A673 (cell line): ENCODE data around the gene ETFA. TPM values are rescaled to one million over a fixed set of nuclear protein-coding genes. Genes with fewer than 3 reads are reported as not detected.
"Not testable (repeated sequence)": the region's sequence is repeated elsewhere in the genome, so short reads cannot be mapped to it uniquely, and the experiment has no call there.

Experiments used
- BruUV-seq: library from RNA; stranded (reverse); fragments of 400-500 nt; replicated peaks from 2 replicates; lab custom pipeline; 2021; lab: Mats Ljungman, UMichigan
- CTCF ChIA-PET: fragments of 300-600 bp; sonication (Branson Sonifier 250); formaldehyde crosslinking; loops from one replicate; lab custom pipeline; 2022; ENCODE audit warnings: antibody characterized with exemption; lab: Charles Lee
- POLR2A ChIA-PET: fragments of 300-600 bp; sonication (Branson Sonifier 250); formaldehyde crosslinking; loops from one replicate; lab custom pipeline; 2022; ENCODE audit warnings: antibody characterized with exemption; ENCODE audit not compliant: low non-redundant PET; lab: Charles Lee
- DNase-seq: peaks from one replicate; pipeline ENCODE4 v3.0.0-alpha.2; 2015; ENCODE audit warnings: low spot score
- H3K27ac ChIP-seq: fragments of 200-600 bp; sonication (generic); 2 replicates; pipeline ENCODE4 v1.5.1; 2016; ENCODE audit warnings: mixed run types, low read depth, mild to moderate bottlenecking, mixed read lengths, antibody characterized with exemption, low read length; ENCODE audit not compliant: poor library complexity, severe bottlenecking
- H3K27me3 ChIP-seq: fragments of 200-600 bp; sonication (generic); replicated peaks from 2 replicates; pipeline ENCODE4 v1.6.1; 2017; ENCODE audit warnings: mixed run types, low read depth, mild to moderate bottlenecking, mixed read lengths, antibody characterized with exemption, low read length; ENCODE audit not compliant: insufficient read depth, poor library complexity
- H3K36me3 ChIP-seq: fragments of 200-600 bp; sonication (generic); 2 replicates; pipeline ENCODE4 v1.6.1; 2016; ENCODE audit warnings: mixed run types, mild to moderate bottlenecking, mixed read lengths, antibody characterized with exemption, low read length; ENCODE audit not compliant: insufficient read depth, poor library complexity, severe bottlenecking
- H3K4me1 ChIP-seq: fragments of 200-600 bp; sonication (generic); 2 replicates; pipeline ENCODE4 v1.6.1; 2017; ENCODE audit warnings: mixed run types, mild to moderate bottlenecking, mixed read lengths, antibody characterized with exemption, low read length; ENCODE audit not compliant: insufficient read depth, poor library complexity, severe bottlenecking
- H3K4me3 ChIP-seq: fragments of 200-600 bp; sonication (generic); 2 replicates; pipeline ENCODE4 v1.5.1; 2016; ENCODE audit warnings: low read depth, mixed run types, mild to moderate bottlenecking, mixed read lengths, low read length; ENCODE audit not compliant: poor library complexity, severe bottlenecking
- H3K9me3 ChIP-seq: fragments of 200-600 bp; sonication (generic); 2 replicates; pipeline ENCODE4 v1.6.1; 2016; ENCODE audit warnings: mixed run types, low read depth, mild to moderate bottlenecking, mixed read lengths, antibody characterized with exemption, low read length; ENCODE audit not compliant: poor library complexity, severe bottlenecking
- CTCF ChIP-seq: fragments of 300-800, 200-600 bp; sonication (generic); conservative IDR thresholded peaks from 2 replicates; pipeline ENCODE4 v1.5.1; 2017; ENCODE audit warnings: low read depth, mild to moderate bottlenecking, antibody characterized with exemption, low read length, moderate library complexity, mixed read lengths
- EZH2 ChIP-seq: fragments of 200-600 bp; sonication (generic); IDR thresholded peaks from 2 replicates; pipeline ENCODE4 v1.6.1; 2017; ENCODE audit warnings: borderline replicate concordance, low read depth, mild to moderate bottlenecking, mixed read lengths, antibody characterized with exemption, low read length; ENCODE audit not compliant: poor library complexity, severe bottlenecking
- intact Hi-C: fragments of 100-400 bp; cut with micrococcal nuclease; formaldehyde crosslinking; loops from one replicate; pipeline ENCODE4 v1.10.0; 2022; ENCODE audit not compliant: unreplicated experiment
- total RNA-seq: library from RNA; stranded (reverse); gene quantifications from 2 replicates; pipeline ENCODE4 v1.2.3, GENCODE V29; 2021

The ETFA gene
- total RNA-seq, 1 experiment from 2014 or later, result 133 TPM

- Histone ChIP-seq H3K36me3 (no peaks in the 10 kb centered on the region), H3K4me1 (no peaks in the 10 kb centered on the region), H3K27ac (no peak overlapping the region), H3K27me3 (no peaks in the 10 kb centered on the region), H3K4me3 (no peak overlapping the region), H3K9me3 (no peaks in the 10 kb centered on the region)
- ChIA-PET CTCF (no interaction called here), POLR2A (interaction anchor here (0.6 kb wide), 1 partner anchor 41 kb away, joined by 3 read pairs; no protein-coding TSS in a partner anchor)
- intact Hi-C loops, result no loop called here
- TF ChIP-seq EZH2 (no peak), CTCF (no peak)
- no TSS peak for BruUV-seq
- DNase-seq, result no peak
Measured at GRCh38 chr15:76299786-76300185, 11.5 kb downstream of the ETFA start.

GRCh38 chr15:76298986-76299385 lies 12.3 kb downstream of the ETFA start:
- H3K9me3 ChIP-seq, result no peaks in the 10 kb centered on the region
- CTCF ChIA-PET, result no interaction called here
- H3K36me3 ChIP-seq, result no peaks in the 10 kb centered on the region
- intact Hi-C loops, result no loop called here
- no TSS peak for BruUV-seq
- H3K27me3 ChIP-seq, result no peaks in the 10 kb centered on the region
- H3K4me1 ChIP-seq, result no peaks in the 10 kb centered on the region
- no peak overlapping the region for H3K27ac ChIP-seq
- no peak for DNase-seq
- POLR2A ChIA-PET, result no interaction called here
- H3K4me3 ChIP-seq, result no peak overlapping the region
- TF ChIP-seq CTCF, result no peak
- no peak for TF ChIP-seq EZH2

GRCh38 chr15:76297951-76298350 lies 13.3 kb downstream of the ETFA start:
- H3K27ac ChIP-seq, DNase-seq, POLR2A ChIA-PET, H3K9me3 ChIP-seq, H3K4me1 ChIP-seq, H3K36me3 ChIP-seq, H3K4me3 ChIP-seq, H3K27me3 ChIP-seq, intact Hi-C loops, CTCF ChIA-PET, BruUV-seq: not testable (repeated sequence)

GRCh38 chr15:76296849-76297248 lies 14.4 kb downstream of the ETFA start:
- ChIA-PET POLR2A (no interaction called here), CTCF (no interaction called here)
- no peaks in the 10 kb centered on the region for H3K27me3 ChIP-seq
- H3K9me3 ChIP-seq, result no peaks in the 10 kb centered on the region
- TF ChIP-seq EZH2 (no peak), CTCF (no peak)
- no peak overlapping the region for H3K27ac ChIP-seq
- no peaks in the 10 kb centered on the region for H3K36me3 ChIP-seq
- intact Hi-C loops, result no loop called here
- H3K4me3 ChIP-seq, result no peak overlapping the region
- peaks cover 5% of the 10 kb centered on the region for H3K4me1 ChIP-seq
- BruUV-seq, result no TSS peak
- no peak for DNase-seq

- H3K9me3 ChIP-seq, H3K27me3 ChIP-seq, POLR2A ChIA-PET, H3K27ac ChIP-seq, H3K36me3 ChIP-seq, H3K4me1 ChIP-seq, H3K4me3 ChIP-seq, intact Hi-C loops, BruUV-seq, DNase-seq, CTCF ChIA-PET: not testable (repeated sequence)
Measured at GRCh38 chr15:76294463-76294862, 16.8 kb downstream of the ETFA start.
